GM18519 (cell line): ENCODE data around the gene STX1A.

Source experiments
- ATAC-seq: cut with Tn5 transposase; IDR thresholded peaks from one replicate; pipeline ENCODE4 v1.9.1; 2021; ENCODE audit warnings: mild to moderate bottlenecking, moderate library complexity; ENCODE audit not compliant: unreplicated experiment, low FRiP score

The STX1A gene

DNA sequence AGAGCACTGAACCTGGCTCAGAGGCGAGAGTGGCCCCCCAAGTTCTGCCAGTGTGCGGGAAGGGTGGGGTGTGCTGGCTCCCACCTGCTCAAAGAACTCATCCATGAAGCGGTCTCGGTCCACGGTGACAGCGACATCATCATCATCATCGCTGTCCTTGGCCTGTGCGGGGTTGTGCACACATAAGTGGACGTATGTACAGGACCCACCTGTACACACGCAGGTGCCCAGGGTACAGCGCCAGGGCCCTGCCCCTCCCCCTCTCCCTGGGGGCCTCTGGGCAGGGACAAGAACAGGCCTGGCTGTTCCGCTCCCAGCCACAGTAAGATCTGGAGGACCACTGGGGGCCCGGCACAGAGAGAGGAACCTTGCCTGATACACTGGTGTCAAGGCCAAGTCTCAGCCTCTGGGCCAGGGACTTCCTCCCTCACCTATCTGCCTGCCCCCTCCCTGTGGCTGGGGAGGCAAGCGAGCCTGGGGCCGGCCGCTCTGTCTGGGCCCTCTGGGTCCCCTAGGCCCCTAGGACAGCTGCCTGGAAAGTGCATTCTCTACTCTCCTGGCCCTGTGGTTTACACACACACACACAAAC lies 10.4 kb downstream of the STX1A start:
- ATAC-seq, result no peak

DNA sequence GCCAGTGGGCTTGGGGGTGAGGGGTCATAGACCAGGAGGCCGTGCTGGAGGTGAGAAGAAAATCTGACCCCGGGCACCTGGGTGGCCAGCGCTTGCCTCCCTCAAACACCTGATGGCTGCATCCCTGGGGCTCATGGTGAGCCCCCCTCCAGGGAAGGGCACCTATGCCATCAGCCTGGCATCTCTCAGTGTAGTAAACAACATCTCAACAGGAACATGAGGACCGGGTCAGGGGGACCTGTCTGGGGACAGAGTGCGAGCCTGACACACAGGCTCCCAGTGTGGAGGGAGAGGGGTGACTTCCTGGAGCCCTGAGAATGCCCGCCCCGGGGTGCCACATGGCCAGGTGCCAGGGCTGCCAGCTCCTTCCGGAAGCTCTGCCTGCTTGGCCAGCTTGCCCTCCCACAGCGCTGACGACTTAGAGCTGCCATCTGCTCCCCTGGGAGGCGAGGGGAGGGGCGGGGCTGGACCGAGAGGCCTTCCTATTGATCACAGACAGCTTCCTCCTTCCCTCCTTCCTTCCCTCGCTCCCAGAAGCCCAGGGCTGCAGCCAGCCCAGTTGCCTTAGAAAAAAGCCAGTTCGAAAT lies 12.3 kb downstream of the STX1A start:
- no peak for ATAC-seq

DNA sequence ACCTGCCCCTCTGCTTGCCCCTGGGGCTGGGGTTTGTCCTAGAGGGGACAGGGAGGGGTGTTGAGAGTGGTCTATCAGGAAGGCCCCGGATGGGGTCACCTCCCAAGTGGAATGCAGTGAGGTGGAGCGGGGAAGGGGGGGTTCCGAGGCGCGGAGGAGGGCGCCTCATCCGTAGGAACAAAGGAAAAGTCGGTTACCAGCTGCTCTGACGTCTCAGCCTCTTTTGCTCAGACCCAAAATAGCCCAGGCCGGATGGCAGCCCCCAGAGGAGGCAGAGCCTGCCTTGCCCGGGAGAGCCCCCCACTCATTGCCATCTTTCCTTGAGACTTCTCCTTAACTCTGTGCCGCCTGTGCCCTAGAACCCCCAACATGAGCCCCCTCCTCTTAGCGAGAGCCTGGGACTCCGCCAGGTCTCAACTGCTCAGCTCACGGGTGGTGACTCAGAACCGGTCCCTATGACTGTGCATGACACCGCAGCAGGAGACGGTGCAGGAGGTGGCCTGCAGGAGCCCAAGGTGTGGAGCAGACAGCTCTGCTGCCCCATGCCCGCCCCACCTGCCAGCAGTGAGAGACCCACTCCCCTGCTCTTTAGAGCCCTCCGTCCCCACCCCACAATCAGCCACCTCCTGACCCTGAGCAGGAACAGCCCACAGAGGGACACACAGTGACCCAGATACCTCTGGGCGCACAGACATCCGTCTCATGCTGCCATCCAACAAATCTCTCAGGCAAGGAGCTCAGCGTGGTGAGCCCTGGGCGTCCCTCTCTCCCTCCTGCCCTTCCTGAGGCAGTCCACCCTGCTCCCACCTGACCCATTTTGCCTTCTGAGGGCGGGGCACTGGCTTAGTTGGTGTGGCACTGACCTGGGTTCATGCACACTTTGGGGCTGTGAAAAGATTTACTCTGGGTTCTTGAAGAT lies 13.1 kb downstream of the STX1A start:
- no peak for ATAC-seq

DNA sequence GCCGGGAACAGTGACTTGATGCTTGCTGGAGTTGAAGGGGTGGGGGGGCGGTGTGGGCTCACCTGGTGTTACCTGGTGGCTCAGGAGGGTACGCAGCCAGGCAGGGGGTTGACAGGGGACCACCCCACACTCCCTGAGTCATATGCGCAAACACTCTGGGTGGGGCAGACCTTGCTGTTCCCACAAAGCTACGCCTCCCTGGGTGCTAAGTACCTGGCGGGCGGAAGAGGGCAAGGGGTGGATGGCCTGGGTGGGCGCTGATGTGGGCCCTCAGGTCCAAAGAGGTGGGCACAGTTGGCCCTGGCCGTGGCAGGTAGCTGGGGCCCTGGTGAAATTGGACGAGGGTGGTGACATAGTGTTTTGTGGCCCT lies 13.9 kb downstream of the STX1A start:
- ATAC-seq, result no peak

DNA sequence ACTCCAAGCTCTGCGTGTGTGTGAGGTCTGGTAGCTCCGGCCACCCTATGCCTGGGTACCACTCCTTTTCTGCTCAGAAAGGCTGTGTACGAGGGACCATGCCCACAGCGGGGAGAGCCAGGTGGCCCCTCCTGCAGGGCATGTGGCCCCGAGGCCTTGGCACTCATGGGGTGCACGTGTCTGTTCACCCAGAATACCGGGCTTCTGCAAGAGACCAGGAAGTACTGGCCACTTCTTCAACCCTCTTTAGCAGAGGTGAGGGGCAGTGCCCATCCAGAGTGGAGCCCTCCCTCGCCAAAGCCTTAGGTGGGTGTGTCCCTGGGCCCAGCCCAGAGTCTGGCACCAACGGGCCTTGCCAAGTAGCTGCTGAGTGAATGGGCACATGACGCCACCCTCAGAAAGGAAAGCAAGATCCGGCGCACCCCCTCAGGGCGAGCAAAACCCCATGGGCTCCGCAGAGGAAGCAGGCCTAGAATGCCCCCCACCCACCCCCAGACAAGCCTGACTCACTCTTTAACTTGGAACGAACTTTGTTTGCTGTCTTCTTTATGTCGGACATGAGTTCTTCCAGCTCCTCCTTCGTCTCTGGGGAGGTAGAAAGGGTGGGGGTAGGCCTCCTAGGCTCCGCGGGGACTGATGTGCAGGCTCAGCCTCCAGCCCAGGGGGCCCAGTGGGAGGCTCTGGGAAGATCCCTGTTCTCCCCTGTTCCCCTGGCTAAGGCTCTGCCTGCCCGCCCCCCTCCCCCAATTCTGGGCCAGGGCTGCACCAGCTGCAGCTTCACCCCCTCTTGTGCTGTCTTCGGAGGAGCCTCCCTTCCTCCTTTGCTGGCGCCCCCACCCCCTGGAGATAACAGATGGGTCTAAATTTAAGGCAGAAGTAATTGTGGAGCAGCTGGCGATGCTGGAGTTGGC lies 14.6 kb downstream of the STX1A start:
- ATAC-seq, result no peak

DNA sequence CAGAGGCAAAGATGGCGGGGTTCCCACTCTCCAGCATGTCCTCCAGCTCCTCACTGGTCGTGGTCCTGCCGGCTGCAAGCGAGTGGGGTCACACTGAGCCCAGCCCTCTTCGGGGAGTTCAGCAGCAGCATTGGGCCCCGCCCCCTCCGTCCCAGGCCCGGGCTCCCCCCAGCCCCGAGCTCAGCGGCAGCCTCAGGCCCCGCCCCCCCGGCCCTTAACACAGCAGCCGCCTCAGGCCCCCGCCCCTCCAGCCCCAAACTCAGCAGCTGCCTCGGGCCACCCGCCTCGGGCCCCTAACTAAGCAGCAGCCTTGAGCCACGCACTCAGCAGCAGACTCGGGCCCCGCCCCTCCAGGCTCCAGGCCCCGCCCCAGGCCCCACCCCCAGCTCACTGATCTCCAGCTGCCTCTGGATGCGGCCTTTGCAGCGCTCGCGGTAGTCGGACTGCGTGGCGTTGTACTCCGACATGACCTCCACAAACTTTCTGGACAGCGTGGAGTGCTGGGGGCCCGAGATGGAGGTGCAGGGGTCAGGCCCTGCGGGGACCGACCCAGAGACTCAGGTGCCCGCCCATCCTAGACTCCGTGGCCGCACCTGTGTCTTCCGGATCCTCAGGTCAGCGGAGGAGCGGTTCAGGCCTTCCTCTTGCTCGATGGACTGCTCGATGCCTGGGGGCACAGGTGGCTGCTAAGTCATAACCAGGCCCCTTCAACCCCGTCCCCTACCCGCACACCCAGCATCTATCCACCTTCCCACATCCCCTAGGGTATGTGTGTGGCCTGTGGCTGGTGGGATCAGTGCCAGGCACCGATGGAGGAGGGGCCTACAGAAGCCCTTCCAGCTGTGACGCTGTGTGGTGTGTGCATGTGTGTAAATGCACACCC lies 15.5 kb downstream of the STX1A start:
- no peak for ATAC-seq

DNA sequence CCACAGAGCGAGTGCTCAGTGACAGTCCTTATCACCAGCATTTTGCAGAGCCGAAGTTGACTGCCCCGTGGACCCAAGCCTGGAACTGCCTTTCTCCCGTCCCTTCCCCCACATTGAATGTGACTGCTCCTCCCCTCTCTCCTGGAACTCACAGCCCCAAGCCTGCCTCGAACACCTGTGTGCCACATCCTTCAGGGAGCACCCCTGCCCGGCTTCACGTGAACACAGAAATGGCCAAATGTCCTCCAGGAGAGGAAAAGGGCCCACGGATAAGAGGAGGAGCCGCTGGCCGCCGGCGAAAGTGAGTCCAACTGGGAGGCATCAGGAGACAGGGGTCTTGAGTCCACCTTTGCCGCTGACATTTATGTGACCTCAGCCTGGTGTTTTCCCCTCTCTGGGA lies 16.2 kb downstream of the STX1A start:
- no peak for ATAC-seq

DNA sequence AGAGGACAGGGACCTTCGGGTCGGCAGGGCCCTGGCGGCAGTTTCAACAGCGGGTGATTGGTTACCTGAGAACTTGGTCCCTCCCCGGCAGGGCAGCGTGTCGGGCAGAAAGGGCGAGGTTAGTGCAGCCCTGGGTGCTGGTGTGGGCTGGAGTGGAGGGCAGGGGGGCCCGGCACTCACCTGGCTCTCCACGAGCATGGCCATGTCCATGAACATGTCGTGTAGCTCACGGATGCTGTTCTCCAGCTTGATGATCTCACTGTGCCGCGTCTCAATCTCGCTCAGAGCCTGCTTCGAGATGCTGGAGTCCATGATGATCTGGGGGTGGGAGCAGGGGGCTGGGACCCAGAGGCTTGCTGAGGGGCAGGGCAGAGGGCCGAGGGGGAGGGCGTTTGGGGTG lies 16.8 kb downstream of the STX1A start:
- no peak for ATAC-seq

DNA sequence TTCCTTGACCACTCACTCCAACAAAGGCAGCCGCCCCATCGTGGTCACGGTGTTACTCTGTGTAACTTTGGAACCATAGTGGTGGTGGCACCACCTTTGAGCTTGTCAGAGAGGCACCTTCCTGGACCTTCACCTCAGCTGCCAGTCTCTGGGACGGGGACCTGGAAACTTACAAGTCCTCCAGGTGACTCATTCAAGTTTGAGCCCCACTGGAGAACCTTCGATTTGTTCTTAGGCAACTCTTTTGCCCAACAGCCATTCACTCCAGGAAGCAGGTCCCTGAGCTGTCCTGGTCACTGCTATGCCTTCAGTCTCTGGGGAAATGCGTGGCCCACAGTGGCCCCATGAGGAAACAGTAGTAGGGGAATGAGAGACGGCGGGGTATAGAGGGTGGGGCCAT lies 17.2 kb downstream of the STX1A start:
- no peak for ATAC-seq

DNA sequence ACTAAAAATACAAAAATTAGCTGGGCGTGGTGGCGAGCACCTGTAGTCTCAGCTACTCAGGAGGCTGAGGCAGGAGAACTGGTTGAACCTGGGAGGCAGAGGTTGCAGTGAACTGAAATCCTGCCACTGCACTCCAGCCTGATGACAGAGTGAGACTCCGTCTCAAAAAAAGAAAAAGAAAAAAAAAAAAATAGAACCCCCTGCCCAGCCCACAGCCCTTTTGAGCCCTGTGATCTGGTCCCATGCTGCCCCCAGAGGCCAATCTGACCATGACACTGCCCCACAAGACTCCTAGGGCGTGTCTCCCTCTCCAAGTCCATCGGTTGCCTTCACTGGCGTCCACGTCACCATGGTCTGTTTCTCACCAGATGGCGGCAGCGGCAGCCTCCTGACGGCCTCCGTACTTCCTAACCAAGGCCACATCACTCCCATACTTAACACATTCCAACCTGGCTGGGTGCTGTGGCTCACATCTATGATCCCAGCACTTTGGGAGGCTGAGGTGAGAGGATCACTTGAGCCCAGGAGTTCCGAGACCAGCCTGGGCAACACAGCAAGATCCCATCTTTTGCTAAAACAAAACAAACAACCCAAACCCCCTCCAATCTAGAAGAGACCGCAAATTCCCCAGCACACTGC lies 18.0 kb downstream of the STX1A start:
- ATAC-seq, result no peak

DNA sequence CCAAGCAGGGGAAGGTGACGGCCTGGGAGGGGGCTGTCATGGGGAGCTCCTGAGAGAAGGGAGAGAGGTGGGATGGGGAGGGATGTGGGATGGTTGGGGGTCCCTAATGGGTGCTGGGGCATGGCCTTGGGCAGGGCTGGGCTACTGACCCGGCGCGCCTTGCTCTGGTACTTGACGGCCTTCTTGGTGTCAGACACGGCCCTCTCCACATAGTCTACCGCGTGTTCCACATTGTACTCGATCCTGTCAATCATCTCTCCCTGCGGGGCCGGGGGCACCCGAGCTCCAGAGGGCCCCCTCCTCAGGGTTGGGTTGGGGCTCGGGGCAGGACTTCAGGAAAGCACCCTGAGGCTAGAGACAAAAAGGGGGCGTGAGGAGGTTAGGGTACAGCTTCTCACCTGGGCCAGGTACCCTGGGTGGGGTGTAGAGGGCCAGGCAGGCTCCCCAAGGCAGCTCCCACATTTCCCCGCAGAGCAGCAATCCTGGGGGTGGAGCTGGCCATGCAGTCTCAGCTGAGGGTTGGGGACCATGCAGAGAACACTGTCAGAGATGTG lies 18.8 kb downstream of the STX1A start:
- no peak for ATAC-seq

DNA sequence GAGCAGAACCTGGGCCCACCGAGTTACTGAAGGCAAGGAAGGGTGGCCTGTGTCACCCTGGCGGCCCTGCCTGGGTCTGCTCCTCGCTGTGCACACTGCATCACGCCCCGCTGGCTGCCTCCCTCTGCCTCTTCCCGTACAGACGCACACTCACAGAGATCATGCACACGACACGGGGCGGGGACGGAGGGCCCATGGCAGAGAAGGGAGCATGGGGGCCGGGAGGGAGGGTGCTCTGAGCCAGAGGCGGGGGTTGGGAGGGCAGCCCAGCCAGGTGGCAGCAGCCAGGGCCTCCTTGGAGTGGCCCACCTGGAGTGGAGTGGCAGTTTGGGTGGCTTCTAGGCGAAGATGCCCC lies 19.4 kb downstream of the STX1A start:
- no peak for ATAC-seq

DNA sequence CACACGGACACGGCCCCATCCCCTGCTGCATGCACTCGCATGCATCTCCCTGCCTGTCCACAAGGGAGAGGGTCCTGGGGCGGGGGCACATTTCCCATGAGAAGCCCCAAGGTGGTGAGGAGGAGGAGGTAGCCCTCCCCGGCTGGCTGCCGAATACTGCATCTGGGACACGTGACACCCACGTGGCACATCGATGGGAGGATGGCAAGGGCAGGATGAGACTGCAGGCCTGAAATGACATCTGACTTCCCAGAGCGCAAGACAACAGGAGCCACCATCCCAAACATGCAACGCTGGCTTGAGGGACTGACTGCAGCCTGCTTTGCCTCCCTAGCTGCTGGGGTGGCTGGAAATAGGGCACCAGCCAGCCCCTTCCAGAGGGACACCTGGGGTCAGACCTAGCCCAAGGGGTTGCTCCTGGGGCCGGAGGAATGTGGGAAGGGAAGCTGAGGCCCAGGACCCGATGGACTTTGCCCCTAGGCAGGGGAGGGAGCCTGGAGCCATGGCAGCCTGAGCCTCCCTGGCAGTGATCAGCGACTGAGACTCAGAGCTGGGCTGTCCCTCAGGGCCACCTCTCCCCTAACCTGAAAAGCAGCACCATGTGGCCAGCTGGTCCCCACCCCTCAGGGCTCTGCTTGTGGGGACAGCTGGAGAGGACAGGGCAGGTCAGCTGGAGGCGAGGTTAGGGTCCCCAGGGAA lies 19.9 kb downstream of the STX1A start:
- ATAC-seq, result no peak

DNA sequence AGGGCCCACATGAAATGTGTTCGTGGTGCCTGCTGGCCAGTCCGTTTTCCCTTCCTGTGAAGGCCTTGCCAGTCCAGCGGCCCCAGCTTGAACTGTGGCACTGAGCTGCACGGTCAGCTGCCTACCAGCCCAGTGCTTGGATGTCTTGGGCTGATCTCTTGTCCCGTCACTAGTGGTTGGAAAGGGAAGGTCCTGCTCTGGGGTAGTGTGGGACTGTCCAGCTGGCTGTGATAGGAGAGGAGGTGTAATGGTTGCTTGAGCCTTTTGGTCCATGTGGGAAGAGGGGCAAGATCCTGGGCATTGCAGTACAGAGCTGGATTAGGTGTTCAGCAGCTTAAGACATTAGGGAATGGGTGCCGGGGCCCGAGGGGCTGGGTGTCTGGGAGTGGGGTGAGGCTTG lies 21.1 kb downstream of the STX1A start:
- no peak for ATAC-seq

DNA sequence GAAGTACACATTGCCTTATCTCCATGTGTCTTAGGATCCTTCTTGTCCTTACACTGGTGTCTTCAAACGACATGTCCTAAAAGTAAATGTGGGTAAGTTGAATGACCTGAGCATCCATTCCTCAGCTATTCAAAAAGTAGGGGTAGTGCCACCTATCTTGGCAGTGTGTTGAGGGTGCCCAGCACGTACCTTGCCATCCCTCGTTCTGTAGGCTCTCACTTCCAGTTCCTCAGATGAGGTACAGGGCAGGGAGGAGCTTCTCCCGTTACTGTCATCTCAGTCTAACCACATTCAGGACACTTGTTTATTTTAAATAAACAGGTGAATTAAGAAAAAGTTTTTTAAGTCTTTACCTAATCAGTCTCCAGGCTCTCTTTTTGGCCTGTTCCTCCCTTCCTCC lies 23.1 kb downstream of the STX1A start:
- ATAC-seq, result no peak

DNA sequence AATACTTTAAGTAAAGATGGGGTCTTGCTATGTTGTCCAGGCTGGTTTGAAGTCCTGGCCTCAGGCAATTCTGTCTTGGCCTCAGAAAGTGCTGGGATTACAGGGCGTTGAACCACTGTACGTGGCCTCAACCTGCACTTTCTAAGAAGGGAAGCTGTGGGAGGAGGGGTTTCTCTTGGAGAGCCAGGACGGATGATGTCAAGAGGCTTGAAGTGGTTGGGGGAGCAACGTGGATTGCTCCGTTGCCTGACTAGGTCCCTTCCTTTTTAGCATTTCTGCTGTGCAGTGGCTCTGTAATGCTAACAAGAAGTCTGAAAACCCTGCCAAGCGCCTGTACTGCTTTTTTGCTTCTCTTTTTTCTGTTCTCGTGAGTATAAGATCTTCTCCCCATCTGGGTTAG lies 28.8 kb downstream of the STX1A start:
- no peak for ATAC-seq

DNA sequence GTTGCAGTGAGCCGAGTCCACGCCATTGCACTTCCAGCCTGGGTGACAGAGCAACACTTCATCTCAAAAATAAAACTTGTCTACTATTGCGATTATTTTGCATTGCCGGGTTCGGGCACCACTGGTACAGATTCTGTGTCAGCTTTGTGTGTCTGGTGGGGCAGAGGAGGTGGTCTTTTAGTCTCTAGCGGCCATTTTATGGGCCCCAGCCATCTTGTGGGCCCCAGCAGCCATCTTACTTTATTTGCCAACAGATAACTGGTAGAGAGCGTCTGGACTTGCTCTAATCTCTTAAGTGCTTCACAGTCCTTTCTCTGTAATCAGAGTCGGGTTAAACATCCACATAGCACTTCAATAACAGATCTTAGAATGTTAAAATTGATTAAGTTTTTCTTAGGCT lies 31.2 kb downstream of the STX1A start:
- no peak for ATAC-seq

DNA sequence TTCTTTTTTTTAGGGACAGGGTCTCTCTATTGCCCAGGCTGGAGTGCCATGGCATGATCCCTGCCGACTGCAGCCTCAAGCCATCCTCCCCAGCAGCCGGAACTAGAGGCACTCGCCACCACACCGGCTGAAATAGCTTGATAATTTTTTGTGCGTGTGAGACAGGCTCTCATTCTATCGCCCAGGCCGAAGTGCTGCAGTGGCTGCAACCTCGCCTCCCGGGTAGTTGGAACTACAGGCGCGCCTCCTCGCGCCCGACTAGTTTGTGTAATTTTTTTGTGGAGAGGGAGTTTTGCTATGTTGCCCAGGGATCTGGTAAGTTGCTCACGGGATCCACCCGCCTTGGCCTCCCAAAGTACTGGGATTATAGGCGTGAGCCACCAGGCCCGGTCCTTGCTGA lies 34.2 kb downstream of the STX1A start:
- ATAC-seq, result no peak
